ENCODE data around the gene TEX35.

TEX35 gene

DNA sequence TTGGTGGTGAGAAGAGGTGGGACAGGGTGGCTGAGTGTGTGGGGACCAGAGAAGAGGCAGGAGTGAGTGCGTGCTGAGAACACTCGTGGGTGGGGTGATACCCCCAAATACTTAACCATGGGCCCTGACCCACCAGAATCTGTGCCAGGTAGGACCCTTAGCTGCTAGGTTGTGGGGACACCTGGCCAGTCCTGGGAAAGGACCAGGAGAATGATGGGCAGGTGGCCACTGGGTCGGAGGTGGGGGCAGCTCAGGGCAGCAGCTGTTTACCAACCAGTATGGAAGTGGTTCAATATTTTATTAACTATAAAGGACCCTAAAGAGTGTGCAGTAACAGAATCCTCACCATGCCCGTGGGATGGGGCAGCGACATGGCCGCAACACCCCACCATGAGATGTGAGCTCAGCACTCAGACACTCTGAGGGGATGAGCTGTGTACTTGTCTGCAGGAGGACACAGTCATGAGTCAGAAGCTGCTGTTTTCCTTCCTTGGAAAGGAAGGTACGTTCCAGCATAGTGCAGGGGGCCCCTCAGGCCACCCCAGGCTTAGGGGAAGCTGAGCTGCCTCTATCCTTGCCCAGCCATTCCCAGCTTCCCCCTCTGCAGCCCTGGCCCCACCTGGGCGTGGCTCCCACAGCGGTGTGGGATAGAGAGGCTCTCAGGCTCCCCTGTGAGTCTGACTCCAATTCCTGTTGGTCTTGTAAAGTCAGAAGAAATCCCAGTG is 25.4 kb downstream of the TEX35 start:
- Histone ChIP-seq H3K4me3 (ENCODE audit: low read depth in 1 of 5, low read length in 5 of 5) (no peak overlapping the region), H3K27ac (ENCODE audit: low read depth, low read length) (peak overlapping the region; percentile 23), H3K27me3 (ENCODE audit: control insufficient read depth in 5 of 5, insufficient read depth in 4 of 5, low read length in 5 of 5) (peaks cover 0 to 12% (median 0%) of the 10 kb centered on the region in 5 donors), H3K9me3 (ENCODE audit: control insufficient read depth in 5 of 5, low read length in 5 of 5) (no peaks in the 10 kb centered on the region), H3K9ac (ENCODE audit: low read length in 5 of 5) (no peak overlapping the region), H3K36me3 (ENCODE audit: control insufficient read depth in 5 of 5, insufficient read depth in 5 of 5, low read length in 5 of 5) (no peaks in the 10 kb centered on the region), H3K4me1 (ENCODE audit: control insufficient read depth in 5 of 5, insufficient read depth in 5 of 5, low read length in 5 of 5) (peaks cover 5 to 44% (median 36%) of the 10 kb centered on the region in 5 donors)

DNA sequence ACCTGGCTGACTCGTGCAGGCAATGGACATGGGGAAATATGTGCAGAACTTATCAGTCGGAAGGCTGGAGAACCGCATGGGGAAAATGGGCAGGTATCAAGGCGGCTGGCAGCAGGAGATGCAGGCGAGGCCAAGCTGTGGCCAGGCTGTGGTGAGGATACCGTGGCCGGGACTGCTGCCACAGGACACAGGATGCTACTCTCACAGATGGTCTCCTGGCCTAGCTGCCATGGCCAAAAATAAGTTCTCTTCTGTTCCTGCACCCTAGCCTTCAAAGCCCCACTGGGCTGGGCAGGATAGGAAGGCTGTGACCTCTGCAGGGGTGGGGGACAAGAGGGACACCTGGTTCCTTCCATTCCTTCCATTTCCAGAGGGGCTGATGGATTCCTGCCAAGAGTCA is 26.4 kb downstream of the TEX35 start:
- Histone ChIP-seq H3K27ac (ENCODE audit: low read depth, low read length) (peak overlapping the region; percentile 37), H3K36me3 (ENCODE audit: control insufficient read depth in 5 of 5, insufficient read depth in 5 of 5, low read length in 5 of 5) (no peaks in the 10 kb centered on the region), H3K4me3 (ENCODE audit: low read depth in 1 of 5, low read length in 5 of 5) (no peak overlapping the region), H3K9me3 (ENCODE audit: control insufficient read depth in 5 of 5, low read length in 5 of 5) (no peaks in the 10 kb centered on the region), H3K27me3 (ENCODE audit: control insufficient read depth in 5 of 5, insufficient read depth in 4 of 5, low read length in 5 of 5) (peaks cover 0 to 12% (median 0%) of the 10 kb centered on the region in 5 donors), H3K4me1 (ENCODE audit: control insufficient read depth in 5 of 5, insufficient read depth in 5 of 5, low read length in 5 of 5) (peaks cover 5 to 46% (median 38%) of the 10 kb centered on the region in 5 donors), H3K9ac (ENCODE audit: low read length in 5 of 5) (no peak overlapping the region)

DNA sequence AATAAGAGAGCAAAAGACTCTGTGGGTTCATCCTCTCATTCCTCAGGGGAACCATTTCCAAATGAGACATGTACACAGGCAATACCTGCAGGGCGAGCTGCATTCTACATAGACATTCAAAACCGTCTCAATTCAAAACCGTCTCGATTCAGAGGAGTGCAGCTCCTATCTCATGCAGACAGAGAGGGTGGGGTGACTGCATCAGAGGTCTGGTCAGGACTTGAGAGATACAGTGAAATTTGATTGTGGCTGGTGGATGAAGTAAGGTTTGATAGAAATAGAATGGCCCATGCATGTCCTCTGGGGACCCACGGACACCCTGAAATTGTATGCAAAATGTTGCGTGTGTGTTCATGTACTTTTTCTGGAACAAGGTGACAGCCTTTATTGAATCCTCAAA is 27.3 kb downstream of the TEX35 start:
- Histone ChIP-seq H3K9me3 (ENCODE audit: control insufficient read depth in 5 of 5, low read length in 5 of 5) (no peaks in the 10 kb centered on the region), H3K4me3 (ENCODE audit: low read depth in 1 of 5, low read length in 5 of 5) (no peak overlapping the region), H3K27me3 (ENCODE audit: control insufficient read depth in 5 of 5, insufficient read depth in 4 of 5, low read length in 5 of 5) (peaks cover 0 to 12% (median 0%) of the 10 kb centered on the region in 5 donors), H3K27ac (ENCODE audit: low read depth, low read length) (no peak overlapping the region), H3K4me1 (ENCODE audit: control insufficient read depth in 5 of 5, insufficient read depth in 5 of 5, low read length in 5 of 5) (peaks cover 5 to 46% (median 38%) of the 10 kb centered on the region in 5 donors), H3K9ac (ENCODE audit: low read length in 5 of 5) (no peak overlapping the region), H3K36me3 (ENCODE audit: control insufficient read depth in 5 of 5, insufficient read depth in 5 of 5, low read length in 5 of 5) (no peaks in the 10 kb centered on the region)

DNA sequence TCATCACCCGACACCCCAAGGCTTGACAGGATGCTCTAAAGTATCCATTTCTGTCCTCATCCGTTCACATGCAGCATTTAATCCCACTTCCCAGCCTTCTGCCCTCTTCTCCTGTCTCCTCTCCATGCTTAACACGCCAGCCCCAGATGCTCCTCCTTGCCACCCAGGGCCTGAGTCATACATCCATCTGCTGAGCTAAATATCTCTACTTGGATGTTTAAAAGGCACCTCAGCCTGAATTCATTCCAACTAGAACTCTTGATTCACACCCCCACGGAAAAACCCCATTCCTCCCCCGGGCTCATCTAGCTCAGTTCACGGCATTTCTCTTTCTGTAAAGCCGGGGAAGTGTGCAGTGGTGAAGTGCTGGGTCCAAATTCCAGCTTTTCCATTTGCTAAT is 27.7 kb downstream of the TEX35 start:
- peaks cover 0 to 12% (median 0%) of the 10 kb centered on the region in 5 donors for H3K27me3 ChIP-seq (ENCODE audit: control insufficient read depth in 5 of 5, insufficient read depth in 4 of 5, low read length in 5 of 5)
- no peaks in the 10 kb centered on the region for H3K9me3 ChIP-seq (ENCODE audit: control insufficient read depth in 5 of 5, low read length in 5 of 5)
- H3K27ac ChIP-seq (ENCODE audit: low read depth, low read length): no peak overlapping the region
- H3K9ac ChIP-seq (ENCODE audit: low read length in 5 of 5): no peak overlapping the region
- H3K4me3 ChIP-seq (ENCODE audit: low read depth in 1 of 5, low read length in 5 of 5): no peak overlapping the region
- H3K4me1 ChIP-seq (ENCODE audit: control insufficient read depth in 5 of 5, insufficient read depth in 5 of 5, low read length in 5 of 5): peaks cover 5 to 46% (median 38%) of the 10 kb centered on the region in 5 donors
- peaks cover 0 to 4% (median 0%) of the 10 kb centered on the region in 5 donors for H3K36me3 ChIP-seq (ENCODE audit: control insufficient read depth in 5 of 5, insufficient read depth in 5 of 5, low read length in 5 of 5)

DNA sequence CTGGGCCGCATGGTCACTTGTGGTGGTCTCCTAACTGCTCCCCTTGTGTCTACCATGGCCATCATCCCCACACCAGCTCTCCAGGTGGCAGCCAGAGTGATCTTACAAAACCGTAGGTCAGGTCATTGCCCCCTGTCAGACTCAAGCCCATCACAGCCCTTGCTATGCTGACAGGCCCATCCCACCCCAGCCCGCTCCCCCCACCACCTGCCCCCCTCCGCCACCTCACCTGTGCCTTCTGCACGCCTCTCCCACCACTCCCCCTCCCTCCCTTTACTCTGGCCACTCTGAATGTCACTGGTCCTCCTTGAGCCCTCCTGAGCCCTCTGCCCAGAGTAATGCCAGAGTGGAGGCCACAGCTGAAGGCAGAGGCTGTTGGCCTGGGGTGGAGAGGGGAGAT is 28.5 kb downstream of the TEX35 start:
- Histone ChIP-seq H3K36me3 (ENCODE audit: control insufficient read depth in 5 of 5, insufficient read depth in 5 of 5, low read length in 5 of 5) (peaks cover 0 to 4% (median 0%) of the 10 kb centered on the region in 5 donors), H3K4me1 (ENCODE audit: control insufficient read depth in 5 of 5, insufficient read depth in 5 of 5, low read length in 5 of 5) (peaks cover 5 to 46% (median 38%) of the 10 kb centered on the region in 5 donors), H3K4me3 (ENCODE audit: low read depth in 1 of 5, low read length in 5 of 5) (peak overlapping the region in 3 of 5 donors; percentile 89 to 93 (median 90)), H3K9me3 (ENCODE audit: control insufficient read depth in 5 of 5, low read length in 5 of 5) (no peaks in the 10 kb centered on the region), H3K27me3 (ENCODE audit: control insufficient read depth in 5 of 5, insufficient read depth in 4 of 5, low read length in 5 of 5) (peaks cover 0 to 12% (median 0%) of the 10 kb centered on the region in 5 donors), H3K27ac (ENCODE audit: low read depth, low read length) (no peak overlapping the region), H3K9ac (ENCODE audit: low read length in 5 of 5) (no peak overlapping the region)

DNA sequence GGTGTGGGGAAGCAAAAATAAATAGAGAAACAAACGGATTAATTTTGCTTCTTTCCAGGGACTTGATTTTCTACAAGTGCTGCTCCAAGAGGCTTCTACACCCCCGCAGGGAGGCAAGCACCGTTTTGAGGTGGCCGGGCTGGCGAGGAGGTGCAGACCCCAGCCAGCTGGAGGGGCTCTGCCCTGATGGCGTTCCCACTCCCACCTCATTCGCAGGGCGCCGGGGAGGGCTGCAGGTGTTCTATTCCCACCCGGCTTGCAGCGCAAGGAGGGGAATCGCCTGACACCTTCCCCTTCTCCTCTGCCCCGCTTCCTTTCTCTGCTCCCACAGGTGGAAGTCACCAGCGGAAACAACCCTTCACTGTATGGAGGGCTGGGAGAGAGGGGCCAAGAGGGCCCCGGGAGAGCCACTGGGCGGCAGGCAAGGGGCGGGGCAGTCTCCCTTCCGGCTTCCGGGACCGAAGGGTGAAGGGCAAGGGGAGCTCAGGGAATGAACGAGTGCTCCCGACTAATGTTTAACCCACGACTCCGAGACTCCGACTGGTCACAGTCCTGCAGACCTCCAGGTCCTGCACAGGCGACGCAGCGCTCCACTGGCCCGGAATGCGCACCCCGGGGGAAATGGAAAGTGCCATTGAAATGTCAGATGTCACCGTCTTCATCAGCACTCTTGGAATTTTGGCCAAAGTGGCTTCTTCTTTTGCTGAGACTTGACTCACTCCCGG is 29.1 kb downstream of the TEX35 start:
- Histone ChIP-seq H3K27ac (ENCODE audit: low read depth, low read length) (peak overlapping the region; percentile 67), H3K4me3 (ENCODE audit: low read depth in 1 of 5, low read length in 5 of 5) (peak overlapping the region; percentile 78 to 93 (median 89)), H3K36me3 (ENCODE audit: control insufficient read depth in 5 of 5, insufficient read depth in 5 of 5, low read length in 5 of 5) (peaks cover 0 to 4% (median 0%) of the 10 kb centered on the region in 5 donors), H3K27me3 (ENCODE audit: control insufficient read depth in 5 of 5, insufficient read depth in 4 of 5, low read length in 5 of 5) (peaks cover 0 to 12% (median 0%) of the 10 kb centered on the region in 5 donors), H3K9ac (ENCODE audit: low read length in 5 of 5) (peak overlapping the region in 4 of 5 donors; percentile 68 to 81 (median 70)), H3K4me1 (ENCODE audit: control insufficient read depth in 5 of 5, insufficient read depth in 5 of 5, low read length in 5 of 5) (peaks cover 5 to 43% (median 38%) of the 10 kb centered on the region in 5 donors), H3K9me3 (ENCODE audit: control insufficient read depth in 5 of 5, low read length in 5 of 5) (no peaks in the 10 kb centered on the region)

DNA sequence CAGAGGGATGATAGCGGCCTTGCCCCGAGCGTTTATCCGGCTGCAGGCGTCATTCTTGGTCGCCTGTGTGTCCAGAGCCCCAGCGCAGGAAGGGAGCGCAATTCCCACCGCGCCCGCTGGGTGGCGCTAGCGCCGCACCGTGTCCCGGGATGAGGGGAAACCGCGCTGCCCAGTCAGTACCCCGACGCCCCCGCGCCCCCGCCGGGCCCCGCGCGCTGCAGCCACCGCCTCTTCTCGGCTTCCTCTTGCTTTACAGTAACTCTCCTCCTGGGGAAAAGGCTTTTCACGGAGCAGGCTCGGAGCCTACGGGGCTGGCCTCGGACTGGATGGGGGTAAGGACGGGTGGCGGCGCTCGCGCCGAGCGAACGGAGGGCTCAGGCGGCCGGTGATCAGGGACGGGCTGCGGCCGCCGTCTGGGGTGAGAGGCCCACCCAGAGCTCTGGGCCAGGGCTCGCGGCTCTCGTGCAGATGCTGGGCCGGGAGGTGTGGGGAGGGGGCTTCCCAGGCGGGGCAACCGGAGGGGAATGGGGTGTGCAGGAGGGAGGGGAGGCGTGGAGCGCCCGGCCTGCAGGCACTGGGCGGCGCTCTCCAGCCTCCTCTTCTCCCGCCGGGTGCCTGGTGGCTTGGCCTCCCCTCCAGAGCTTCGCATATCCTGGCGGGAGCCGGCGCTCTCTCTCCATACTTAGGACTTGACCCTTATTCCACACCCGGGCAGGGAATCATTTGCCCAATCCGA is 29.8 kb downstream of the TEX35 start:
- Histone ChIP-seq H3K27me3 (ENCODE audit: control insufficient read depth in 5 of 5, insufficient read depth in 4 of 5, low read length in 5 of 5) (peaks cover 0 to 12% (median 0%) of the 10 kb centered on the region in 5 donors), H3K36me3 (ENCODE audit: control insufficient read depth in 5 of 5, insufficient read depth in 5 of 5, low read length in 5 of 5) (peaks cover 0 to 4% (median 0%) of the 10 kb centered on the region in 5 donors), H3K9me3 (ENCODE audit: control insufficient read depth in 5 of 5, low read length in 5 of 5) (no peaks in the 10 kb centered on the region), H3K27ac (ENCODE audit: low read depth, low read length) (peak overlapping the region; percentile 67), H3K4me1 (ENCODE audit: control insufficient read depth in 5 of 5, insufficient read depth in 5 of 5, low read length in 5 of 5) (peaks cover 5 to 36% (median 30%) of the 10 kb centered on the region in 5 donors), H3K9ac (ENCODE audit: low read length in 5 of 5) (peak overlapping the region; percentile 26 to 81 (median 69)), H3K4me3 (ENCODE audit: low read depth in 1 of 5, low read length in 5 of 5) (peak overlapping the region; percentile 83 to 93 (median 89))

DNA sequence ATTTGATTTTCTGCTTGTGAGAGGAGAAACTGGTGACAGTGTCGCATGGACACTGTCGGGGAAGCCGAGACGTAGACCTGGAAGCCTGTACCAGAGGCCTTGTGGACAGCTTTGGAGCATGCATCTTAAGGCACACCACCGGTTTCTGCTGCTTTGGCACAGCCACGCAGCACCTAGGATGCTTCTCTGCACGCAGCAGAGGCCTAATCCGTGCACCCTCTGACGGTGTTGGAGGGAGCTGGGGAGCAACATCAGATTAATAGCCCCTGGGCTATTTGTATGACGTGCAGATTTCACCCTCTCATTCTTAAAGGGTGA is 30.3 kb downstream of the TEX35 start:
- H3K4me1 ChIP-seq (ENCODE audit: control insufficient read depth in 5 of 5, insufficient read depth in 5 of 5, low read length in 5 of 5): peaks cover 5 to 30% (median 25%) of the 10 kb centered on the region in 5 donors
- peaks cover 0 to 8% (median 0%) of the 10 kb centered on the region in 5 donors for H3K27me3 ChIP-seq (ENCODE audit: control insufficient read depth in 5 of 5, insufficient read depth in 4 of 5, low read length in 5 of 5)
- peak overlapping the region; percentile 67 for H3K27ac ChIP-seq (ENCODE audit: low read depth, low read length)
- peaks cover 0 to 4% (median 0%) of the 10 kb centered on the region in 5 donors for H3K36me3 ChIP-seq (ENCODE audit: control insufficient read depth in 5 of 5, insufficient read depth in 5 of 5, low read length in 5 of 5)
- H3K9me3 ChIP-seq (ENCODE audit: control insufficient read depth in 5 of 5, low read length in 5 of 5): no peaks in the 10 kb centered on the region
- peak overlapping the region; percentile 83 to 93 (median 89) for H3K4me3 ChIP-seq (ENCODE audit: low read depth in 1 of 5, low read length in 5 of 5)
- H3K9ac ChIP-seq (ENCODE audit: low read length in 5 of 5): peak overlapping the region; percentile 26 to 81 (median 68)

DNA sequence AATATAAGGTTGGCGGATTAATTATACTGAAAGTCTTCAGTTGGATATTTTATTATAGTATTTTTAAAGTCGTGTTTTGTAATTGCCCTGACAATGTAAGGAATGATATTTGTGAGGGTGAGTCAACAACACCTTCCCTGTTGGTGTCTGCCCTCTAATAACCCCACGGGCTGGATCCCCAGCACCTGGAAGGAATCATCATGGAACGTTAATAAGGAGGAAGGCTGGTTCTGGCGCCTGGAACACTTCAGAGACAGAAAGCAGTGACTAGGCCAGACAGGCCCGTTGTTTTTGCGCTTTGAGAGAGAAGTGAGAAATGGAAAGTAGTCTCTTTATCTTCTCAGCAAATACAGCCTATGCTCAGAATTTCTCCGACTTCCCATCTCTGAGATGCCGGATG is 31.6 kb downstream of the TEX35 start:
- Histone ChIP-seq H3K9me3 (ENCODE audit: control insufficient read depth in 5 of 5, low read length in 5 of 5) (no peaks in the 10 kb centered on the region), H3K4me3 (ENCODE audit: low read depth in 1 of 5, low read length in 5 of 5) (no peak overlapping the region), H3K4me1 (ENCODE audit: control insufficient read depth in 5 of 5, insufficient read depth in 5 of 5, low read length in 5 of 5) (peaks cover 3 to 21% (median 17%) of the 10 kb centered on the region in 5 donors), H3K9ac (ENCODE audit: low read length in 5 of 5) (no peak overlapping the region), H3K27ac (ENCODE audit: low read depth, low read length) (no peak overlapping the region), H3K27me3 (ENCODE audit: control insufficient read depth in 5 of 5, insufficient read depth in 4 of 5, low read length in 5 of 5) (peaks cover 0 to 2% (median 0%) of the 10 kb centered on the region in 5 donors), H3K36me3 (ENCODE audit: control insufficient read depth in 5 of 5, insufficient read depth in 5 of 5, low read length in 5 of 5) (peaks cover 0 to 4% (median 0%) of the 10 kb centered on the region in 5 donors)

All from subcutaneous abdominal adipose tissue (tissue), 5 donors.